Endothelial cell of hepatic sinusoid (primary cell): Measurements from ENCODE around the gene ZNF70.

Experiments used
- in situ Hi-C: cut with HindIII; loops from 2 replicates; pipeline ENCODE4 v1.10.0; 2017; ENCODE audit warnings: low sequenced_read_pairs

Gene ZNF70

DNA sequence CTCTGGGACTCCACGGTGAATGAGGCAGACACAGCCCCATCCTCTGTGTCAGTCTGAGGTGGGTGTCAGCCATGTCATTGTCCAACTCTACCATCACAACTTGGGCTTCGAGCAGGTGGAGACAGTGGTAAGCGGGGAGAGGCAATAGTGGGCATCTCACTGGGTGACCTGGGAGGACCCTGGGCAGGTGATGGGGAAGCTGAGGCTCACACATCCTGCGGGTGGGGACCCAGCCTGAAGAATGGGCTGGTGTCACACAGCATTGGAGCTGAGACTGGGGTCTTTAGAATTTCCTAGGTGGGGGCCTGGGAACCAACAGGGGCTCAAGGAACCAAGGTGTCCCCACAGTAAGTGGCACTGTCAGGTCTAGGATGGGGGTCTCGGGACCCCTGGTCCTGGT, 28.8 kb upstream of the ZNF70 start:
- in situ Hi-C loops: no loop called here

DNA sequence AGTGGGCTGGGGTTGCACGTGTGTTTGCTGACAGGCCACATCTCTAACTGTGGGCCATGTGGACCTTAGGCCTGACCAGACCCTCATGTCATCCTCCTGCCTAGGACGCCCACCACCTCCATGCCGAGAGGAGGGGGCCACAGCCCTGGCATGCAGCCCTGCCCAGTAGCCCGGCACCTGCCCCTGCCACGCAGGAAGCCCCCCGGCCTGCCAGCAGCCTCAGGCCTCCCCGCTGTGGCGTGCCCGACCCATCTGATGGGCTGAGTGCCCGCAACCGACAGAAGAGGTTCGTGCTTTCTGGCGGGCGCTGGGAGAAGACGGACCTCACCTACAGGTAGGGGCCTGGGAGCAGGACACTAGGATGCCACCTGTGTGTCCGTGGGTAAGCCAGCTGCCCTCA, 28.2 kb upstream of the ZNF70 start:
- in situ Hi-C loops: no loop called here

DNA sequence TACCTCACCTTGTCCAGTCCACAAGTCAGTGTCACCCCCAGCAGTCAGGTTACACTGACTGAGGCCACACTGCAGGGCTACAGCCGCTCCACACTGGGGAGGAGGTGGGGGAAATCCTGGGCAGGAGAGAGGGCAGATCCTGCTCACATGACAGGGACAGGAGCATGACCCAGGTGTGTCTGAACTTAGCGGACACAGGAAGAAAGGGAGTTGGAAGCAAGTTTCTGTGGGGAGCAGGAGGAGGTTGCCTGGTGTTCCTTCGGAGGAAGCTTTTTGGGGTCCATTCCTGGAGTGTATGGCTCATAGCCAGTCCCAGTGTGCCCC, 27.6 kb upstream of the ZNF70 start:
- in situ Hi-C loops: no loop called here

DNA sequence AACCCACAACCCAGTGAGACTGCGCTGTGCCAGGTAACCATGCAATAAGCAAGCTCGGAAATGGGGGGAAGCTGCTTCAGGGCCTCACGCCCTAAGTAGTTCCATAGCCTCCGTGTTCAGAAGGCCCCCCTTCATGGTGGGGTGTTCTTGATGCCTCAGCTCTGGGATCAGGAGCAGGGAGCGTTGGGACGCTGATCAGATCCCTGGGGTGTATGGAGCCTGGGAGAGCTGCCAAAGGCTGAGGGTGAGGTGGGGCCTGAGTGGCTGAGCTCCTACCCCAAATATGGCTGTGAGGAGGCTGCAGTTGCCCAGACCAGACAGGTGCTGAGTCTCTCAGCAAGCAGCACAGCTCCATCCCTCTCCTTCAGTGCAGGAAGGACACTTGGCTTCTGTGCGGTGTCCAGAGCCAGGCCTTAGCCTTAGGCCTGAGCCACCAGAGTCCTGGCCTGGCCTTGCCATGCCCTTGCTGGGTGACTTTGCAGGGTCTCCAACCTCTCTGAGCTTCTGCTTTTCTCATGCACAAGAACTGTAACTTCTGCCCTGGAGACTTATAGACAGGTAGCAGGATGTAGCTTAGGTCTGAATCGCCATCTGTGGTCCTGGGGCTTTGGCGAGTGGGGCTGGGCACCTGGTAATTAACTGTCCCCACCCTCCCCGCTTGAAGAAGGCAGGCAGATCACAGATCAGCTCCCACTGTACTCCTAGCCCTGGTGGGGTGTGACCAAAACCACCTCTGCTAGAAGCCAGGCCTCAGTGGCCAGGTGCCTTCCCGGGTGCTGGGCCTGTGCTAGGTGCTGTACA, 27.1 kb upstream of the ZNF70 start:
- in situ Hi-C loops: no loop called here

- in situ Hi-C loops: no loop called here
Measured at GRCh38 chr22:23775779-23776375, 25.0 kb upstream of the ZNF70 start.

GRCh38 chr22:23774922-23775436, 24.1 kb upstream of the ZNF70 start:
- in situ Hi-C loops: no loop called here

GRCh38 chr22:23774114-23774921, 23.4 kb upstream of the ZNF70 start:
- in situ Hi-C loops: no loop called here

DNA sequence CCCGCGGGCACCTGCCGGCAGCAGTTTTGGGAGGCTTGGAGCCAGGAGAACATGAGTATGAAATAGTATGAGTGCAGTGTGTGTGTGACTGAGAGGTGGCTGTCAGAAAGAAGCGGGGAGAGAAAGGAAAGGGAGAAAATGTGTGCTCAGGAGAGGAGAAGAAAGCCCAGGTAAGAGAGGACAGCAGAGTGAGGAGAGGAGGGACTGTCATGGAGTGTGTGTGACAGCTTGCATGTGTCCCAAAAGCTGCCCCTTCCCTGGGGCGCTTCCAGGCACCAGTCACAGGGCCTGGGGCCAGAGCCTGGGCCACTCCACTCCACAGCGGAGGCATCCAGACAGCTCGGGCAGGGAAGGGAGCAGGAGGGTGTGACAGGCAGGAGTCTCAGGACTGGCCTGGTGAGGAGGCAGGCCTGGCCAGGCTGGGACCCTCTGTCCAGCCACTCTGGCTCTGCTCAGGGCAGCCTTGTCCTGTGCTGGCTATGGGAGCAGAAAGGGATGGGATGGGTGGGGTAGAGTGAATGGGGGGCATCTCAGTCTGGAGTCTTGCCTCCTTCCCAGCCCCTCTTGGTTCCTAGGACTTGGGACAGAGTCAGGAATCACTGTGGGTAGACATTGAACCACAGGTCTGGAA, 22.7 kb upstream of the ZNF70 start:
- in situ Hi-C loops: no loop called here

DNA sequence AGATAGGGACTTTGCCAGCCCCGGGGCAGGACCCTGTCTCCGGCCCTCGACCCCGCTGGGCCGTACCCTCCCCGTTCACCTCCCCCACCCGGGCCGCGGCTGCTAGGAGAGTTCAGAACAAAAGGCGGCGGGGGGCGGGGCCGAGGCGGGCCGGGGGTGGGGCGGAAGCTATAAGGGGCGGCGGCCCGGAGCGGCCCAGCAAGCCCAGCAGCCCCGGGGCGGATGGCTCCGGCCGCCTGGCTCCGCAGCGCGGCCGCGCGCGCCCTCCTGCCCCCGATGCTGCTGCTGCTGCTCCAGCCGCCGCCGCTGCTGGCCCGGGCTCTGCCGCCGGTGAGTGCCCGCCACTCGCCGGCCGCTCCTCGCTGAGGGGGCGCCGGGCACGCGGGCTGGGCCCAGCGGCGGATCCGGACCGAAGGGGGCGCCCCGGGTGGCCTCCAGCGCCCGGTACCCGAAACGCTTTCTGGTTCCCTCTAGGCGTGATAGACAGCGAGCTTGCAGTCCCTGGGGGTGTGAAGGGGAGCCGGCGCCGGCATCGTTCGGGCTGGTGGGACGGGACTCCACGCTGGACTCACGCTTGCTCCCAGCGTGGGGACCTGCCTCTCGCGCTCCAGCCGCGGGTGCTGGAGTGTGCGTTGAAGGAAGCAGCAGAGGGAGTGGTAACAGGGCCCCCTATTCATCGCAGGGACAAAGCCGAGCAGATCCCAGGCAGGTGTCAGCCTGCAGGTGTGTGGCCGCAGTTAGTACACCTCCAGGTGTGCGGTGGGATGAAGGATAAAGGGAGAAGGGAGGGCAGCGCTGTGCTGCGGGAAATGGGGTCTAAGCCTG, 21.9 kb upstream of the ZNF70 start, which contains the start of gene MMP11:
Gene MMP11, plus strand, starts transcription at position 201 of the 825 bp plus-strand sequence. Its CDS starts 22 bp downstream, at position 223.
- in situ Hi-C loops: no loop called here

GRCh38 chr22:23772315-23772648, 21.4 kb upstream of the ZNF70 start:
- in situ Hi-C loops: no loop called here

GRCh38 chr22:23769321-23769965, 18.5 kb upstream of the ZNF70 start:
- in situ Hi-C loops: no loop called here

GRCh38 chr22:23767673-23768548, 17.0 kb upstream of the ZNF70 start, which contains the start of gene CHCHD10:
Gene CHCHD10 (minus strand): TSS chr22:23767972. CDS start chr22:23767874, 98 bp downstream.
- in situ Hi-C loops: no loop called here

- in situ Hi-C loops: no loop called here
Measured at GRCh38 chr22:23767303-23767672, 16.4 kb upstream of the ZNF70 start.

- in situ Hi-C loops: loop anchor here (5.0 kb wide), 1 partner anchor 72 kb away; the partner anchor contains the start of gene DERL3
Measured at GRCh38 chr22:23764899-23765881, 14.3 kb upstream of the ZNF70 start.

GRCh38 chr22:23763954-23764353, 13.0 kb upstream of the ZNF70 start:
- in situ Hi-C loops: loop anchor here (5.0 kb wide), 1 partner anchor 73 kb away; the partner anchor contains the start of gene DERL3

DNA sequence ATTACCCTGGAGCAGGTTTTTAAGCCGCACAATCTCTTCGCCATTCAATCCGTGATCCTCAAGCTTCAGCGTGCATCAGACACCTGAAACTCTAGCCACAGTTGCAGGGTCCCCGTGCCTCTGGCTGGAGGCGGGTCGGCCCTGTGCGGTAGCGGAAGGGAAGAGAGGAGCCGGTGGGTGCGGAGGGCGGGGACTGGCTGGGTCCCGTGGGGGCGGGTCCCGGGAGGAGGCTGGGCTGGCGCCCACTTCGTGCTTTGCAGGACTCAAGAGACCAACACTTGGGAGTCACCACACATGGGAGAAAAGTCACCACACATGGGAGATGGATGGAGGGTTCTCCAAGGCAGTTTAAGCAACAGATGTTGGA, 12.7 kb upstream of the ZNF70 start:
- in situ Hi-C loops: loop anchor here (5.0 kb wide), 1 partner anchor 74 kb away; the partner anchor contains the start of gene DERL3

- in situ Hi-C loops: loop anchor here (5.0 kb wide), 1 partner anchor 74 kb away; the partner anchor contains the start of gene DERL3
Measured at GRCh38 chr22:23762842-23763578, 12.1 kb upstream of the ZNF70 start, which contains the start of gene C22orf15. Gene C22orf15 (plus strand): TSS chr22:23762990. CDS start chr22:23763307, 317 bp downstream.
